Measurements from ENCODE around the gene MISP. TPM values are rescaled to one million over a fixed set of nuclear protein-coding genes. Genes with fewer than 3 reads are reported as not detected.

Gene MISP
- polyA plus RNA-seq, 2 donors = 0.08 to 0.11 TPM

- WGBS, 2 donors = 71 to 80% methylated on average over 13 of the region's 13 CpGs
- no peaks in the 10 kb centered on the region for H3K36me3 ChIP-seq (ENCODE audit: control insufficient read depth in 2 of 2, insufficient read depth in 2 of 2, low read length in 1 of 2)
- H3K9me3 ChIP-seq (ENCODE audit: control insufficient read depth in 2 of 2, insufficient read depth in 1 of 2, low read depth in 1 of 2, low read length in 1 of 2) = no peaks in the 10 kb centered on the region
- H3K27me3 ChIP-seq (ENCODE audit: control insufficient read depth in 1 of 2, insufficient read depth in 2 of 2, low read length in 2 of 2) = no peaks in the 10 kb centered on the region
- H3K27ac ChIP-seq (ENCODE audit: low read depth in 2 of 2, low read length in 1 of 2) = no peak overlapping the region
- H3K4me3 ChIP-seq (ENCODE audit: low read depth in 1 of 2, low read length in 2 of 2) = no peak overlapping the region
- H3K4me1 ChIP-seq (ENCODE audit: control insufficient read depth in 2 of 2, insufficient read depth in 2 of 2, low read length in 1 of 2) = peaks cover 0 to 4% of the 10 kb centered on the region in 2 donors
These were observed 33.6 kb downstream of the MISP start for GRCh38 chr19:784541-784940.

GRCh38 chr19:787536-787935 is 36.6 kb downstream of the MISP start:
- Histone ChIP-seq H3K36me3 (ENCODE audit: control insufficient read depth in 2 of 2, insufficient read depth in 2 of 2, low read length in 1 of 2) (no peaks in the 10 kb centered on the region), H3K9me3 (ENCODE audit: control insufficient read depth in 2 of 2, insufficient read depth in 1 of 2, low read depth in 1 of 2, low read length in 1 of 2) (no peaks in the 10 kb centered on the region), H3K4me3 (ENCODE audit: low read depth in 1 of 2, low read length in 2 of 2) (no peak overlapping the region), H3K27ac (ENCODE audit: low read depth in 2 of 2, low read length in 1 of 2) (no peak overlapping the region), H3K27me3 (ENCODE audit: control insufficient read depth in 1 of 2, insufficient read depth in 2 of 2, low read length in 2 of 2) (no peaks in the 10 kb centered on the region), H3K4me1 (ENCODE audit: control insufficient read depth in 2 of 2, insufficient read depth in 2 of 2, low read length in 1 of 2) (no peaks in the 10 kb centered on the region)
- WGBS, 2 donors = 92 to 93% methylated on average over 16 of the region's 16 CpGs

- Histone ChIP-seq H3K27ac (ENCODE audit: low read depth in 2 of 2, low read length in 1 of 2) (peak overlapping the region in 1 of 2 donors; percentile 26), H3K9me3 (ENCODE audit: control insufficient read depth in 2 of 2, insufficient read depth in 1 of 2, low read depth in 1 of 2, low read length in 1 of 2) (no peaks in the 10 kb centered on the region), H3K36me3 (ENCODE audit: control insufficient read depth in 2 of 2, insufficient read depth in 2 of 2, low read length in 1 of 2) (no peaks in the 10 kb centered on the region), H3K4me3 (ENCODE audit: low read depth in 1 of 2, low read length in 2 of 2) (no peak overlapping the region), H3K27me3 (ENCODE audit: control insufficient read depth in 1 of 2, insufficient read depth in 2 of 2, low read length in 2 of 2) (no peaks in the 10 kb centered on the region), H3K4me1 (ENCODE audit: control insufficient read depth in 2 of 2, insufficient read depth in 2 of 2, low read length in 1 of 2) (no peaks in the 10 kb centered on the region)
- 67 to 74% methylated on average over 11 of the region's 11 CpGs for WGBS, 2 donors
These were observed 37.7 kb downstream of the MISP start for GRCh38 chr19:788686-788982.

GRCh38 chr19:788983-789700 is 38.2 kb downstream of the MISP start:
- H3K9me3 ChIP-seq (ENCODE audit: control insufficient read depth in 2 of 2, insufficient read depth in 1 of 2, low read depth in 1 of 2, low read length in 1 of 2) = no peaks in the 10 kb centered on the region
- no peaks in the 10 kb centered on the region for H3K27me3 ChIP-seq (ENCODE audit: control insufficient read depth in 1 of 2, insufficient read depth in 2 of 2, low read length in 2 of 2)
- H3K36me3 ChIP-seq (ENCODE audit: control insufficient read depth in 2 of 2, insufficient read depth in 2 of 2, low read length in 1 of 2) = no peaks in the 10 kb centered on the region
- H3K4me3 ChIP-seq (ENCODE audit: low read depth in 1 of 2, low read length in 2 of 2) = no peak overlapping the region
- 54 to 57% methylated on average over 33 of the region's 33 CpGs for WGBS, 2 donors
- peak overlapping the region; percentile 14 to 27 for H3K27ac ChIP-seq (ENCODE audit: low read depth in 2 of 2, low read length in 1 of 2)
- no peaks in the 10 kb centered on the region for H3K4me1 ChIP-seq (ENCODE audit: control insufficient read depth in 2 of 2, insufficient read depth in 2 of 2, low read length in 1 of 2)

- Histone ChIP-seq H3K27me3 (ENCODE audit: control insufficient read depth in 1 of 2, insufficient read depth in 2 of 2, low read length in 2 of 2) (no peaks in the 10 kb centered on the region), H3K4me3 (ENCODE audit: low read depth in 1 of 2, low read length in 2 of 2) (no peak overlapping the region), H3K27ac (ENCODE audit: low read depth in 2 of 2, low read length in 1 of 2) (peak overlapping the region in 1 of 2 donors; percentile 27), H3K4me1 (ENCODE audit: control insufficient read depth in 2 of 2, insufficient read depth in 2 of 2, low read length in 1 of 2) (no peaks in the 10 kb centered on the region), H3K9me3 (ENCODE audit: control insufficient read depth in 2 of 2, insufficient read depth in 1 of 2, low read depth in 1 of 2, low read length in 1 of 2) (no peaks in the 10 kb centered on the region), H3K36me3 (ENCODE audit: control insufficient read depth in 2 of 2, insufficient read depth in 2 of 2, low read length in 1 of 2) (no peaks in the 10 kb centered on the region)
- 77 to 80% methylated on average over 9 of the region's 9 CpGs for WGBS, 2 donors
These were observed 38.8 kb downstream of the MISP start for GRCh38 chr19:789701-790060.

GRCh38 chr19:791007-791566 is 40.2 kb downstream of the MISP start:
- no peaks in the 10 kb centered on the region for H3K36me3 ChIP-seq (ENCODE audit: control insufficient read depth in 2 of 2, insufficient read depth in 2 of 2, low read length in 1 of 2)
- WGBS, 2 donors = 86% methylated on average over 26 of the region's 26 CpGs
- no peak overlapping the region for H3K4me3 ChIP-seq (ENCODE audit: low read depth in 1 of 2, low read length in 2 of 2)
- no peaks in the 10 kb centered on the region for H3K27me3 ChIP-seq (ENCODE audit: control insufficient read depth in 1 of 2, insufficient read depth in 2 of 2, low read length in 2 of 2)
- peaks cover 0 to 10% of the 10 kb centered on the region in 2 donors for H3K4me1 ChIP-seq (ENCODE audit: control insufficient read depth in 2 of 2, insufficient read depth in 2 of 2, low read length in 1 of 2)
- peak overlapping the region in 1 of 2 donors; percentile 3 for H3K27ac ChIP-seq (ENCODE audit: low read depth in 2 of 2, low read length in 1 of 2)
- no peaks in the 10 kb centered on the region for H3K9me3 ChIP-seq (ENCODE audit: control insufficient read depth in 2 of 2, insufficient read depth in 1 of 2, low read depth in 1 of 2, low read length in 1 of 2)

- Histone ChIP-seq H3K27ac (ENCODE audit: low read depth in 2 of 2, low read length in 1 of 2) (peak overlapping the region in 1 of 2 donors; percentile 3), H3K36me3 (ENCODE audit: control insufficient read depth in 2 of 2, insufficient read depth in 2 of 2, low read length in 1 of 2) (no peaks in the 10 kb centered on the region), H3K27me3 (ENCODE audit: control insufficient read depth in 1 of 2, insufficient read depth in 2 of 2, low read length in 2 of 2) (no peaks in the 10 kb centered on the region), H3K4me1 (ENCODE audit: control insufficient read depth in 2 of 2, insufficient read depth in 2 of 2, low read length in 1 of 2) (peaks cover 0 to 14% of the 10 kb centered on the region in 2 donors), H3K9me3 (ENCODE audit: control insufficient read depth in 2 of 2, insufficient read depth in 1 of 2, low read depth in 1 of 2, low read length in 1 of 2) (no peaks in the 10 kb centered on the region), H3K4me3 (ENCODE audit: low read depth in 1 of 2, low read length in 2 of 2) (no peak overlapping the region)
- WGBS, 2 donors = 51 to 52% methylated on average over 6 to 8 of the region's 8 CpGs
These were observed 40.8 kb downstream of the MISP start for GRCh38 chr19:791567-792305.

- H3K27me3 ChIP-seq (ENCODE audit: control insufficient read depth in 1 of 2, insufficient read depth in 2 of 2, low read length in 2 of 2) = no peaks in the 10 kb centered on the region
- H3K36me3 ChIP-seq (ENCODE audit: control insufficient read depth in 2 of 2, insufficient read depth in 2 of 2, low read length in 1 of 2) = no peaks in the 10 kb centered on the region
- no peak overlapping the region for H3K4me3 ChIP-seq (ENCODE audit: low read depth in 1 of 2, low read length in 2 of 2)
- H3K4me1 ChIP-seq (ENCODE audit: control insufficient read depth in 2 of 2, insufficient read depth in 2 of 2, low read length in 1 of 2) = peaks cover 0 to 14% of the 10 kb centered on the region in 2 donors
- no peak overlapping the region for H3K27ac ChIP-seq (ENCODE audit: low read depth in 2 of 2, low read length in 1 of 2)
- H3K9me3 ChIP-seq (ENCODE audit: control insufficient read depth in 2 of 2, insufficient read depth in 1 of 2, low read depth in 1 of 2, low read length in 1 of 2) = no peaks in the 10 kb centered on the region
- WGBS, 2 donors = 75 to 76% methylated on average over 16 of the region's 16 CpGs
These were observed 41.5 kb downstream of the MISP start for GRCh38 chr19:792306-792885.

- Histone ChIP-seq H3K27ac (ENCODE audit: low read depth in 2 of 2, low read length in 1 of 2) (no peak overlapping the region), H3K9me3 (ENCODE audit: control insufficient read depth in 2 of 2, insufficient read depth in 1 of 2, low read depth in 1 of 2, low read length in 1 of 2) (no peaks in the 10 kb centered on the region), H3K27me3 (ENCODE audit: control insufficient read depth in 1 of 2, insufficient read depth in 2 of 2, low read length in 2 of 2) (no peaks in the 10 kb centered on the region), H3K36me3 (ENCODE audit: control insufficient read depth in 2 of 2, insufficient read depth in 2 of 2, low read length in 1 of 2) (no peaks in the 10 kb centered on the region), H3K4me1 (ENCODE audit: control insufficient read depth in 2 of 2, insufficient read depth in 2 of 2, low read length in 1 of 2) (peaks cover 0 to 14% of the 10 kb centered on the region in 2 donors), H3K4me3 (ENCODE audit: low read depth in 1 of 2, low read length in 2 of 2) (no peak overlapping the region)
- WGBS, 2 donors = 92 to 94% methylated on average over 12 of the region's 12 CpGs
These were observed 42.9 kb downstream of the MISP start for GRCh38 chr19:793806-794205.
